ENCODE data around the gene ZNHIT2. TPM values are rescaled to one million over a fixed set of nuclear protein-coding genes. Genes with fewer than 3 reads are reported as not detected.

Gene ZNHIT2
- total and polyA plus RNA-seq, 10 of the 15 experiments (the other 5 are each of a cell fraction or from before 2014, with no cell fraction given): 0.24 to 20.4 (median 15.5) TPM; not detected in 1

GRCh38 chr11:65095974-65096806, 21.3 kb downstream of the ZNHIT2 start, which contains the start of gene VPS51 (continued):
- TF ChIP-seq KDM1A (IDR thresholded peaks at IDR 0.05; ENCODE audit: borderline replicate concordance) (no peak), USF1 (IDR thresholded peaks at IDR 0.05; ENCODE audit: borderline replicate concordance, extremely low read length, insufficient read depth, low read depth, low read length) (peak; percentile 44), BMI1 (IDR thresholded peaks at IDR 0.05; ENCODE audit: borderline replicate concordance) (no peak), ZBTB33 (IDR thresholded peaks at IDR 0.05) (peak; percentile 76; the same call in 1 of the 2 replicates), ZNF592 (IDR thresholded peaks at IDR 0.05) (peak; percentile 64; the same call in 1 of the 2 replicates), BRCA1 (IDR thresholded peaks at IDR 0.05; ENCODE audit: low read depth, low read length) (no peak), LARP7 (IDR thresholded peaks at IDR 0.05) (peak; percentile 90; the same call in 1 of the 2 replicates), PBX3 (IDR thresholded peaks at IDR 0.05; ENCODE audit: insufficient replicate concordance, low read depth, low read length) (peak; percentile 46), TCF12 (IDR thresholded peaks at IDR 0.05; ENCODE audit: low read depth, low read length) (peak; percentile 87), EP300 (IDR thresholded peaks at IDR 0.05; ENCODE audit: borderline replicate concordance in 1 of 2, control insufficient read depth in 1 of 2, low read depth in 2 of 2, low read length in 2 of 2) (0 out of 4 replicates have a peak, but pooled peaks of 1 of the 2 experiments have one; percentile 19), ZZZ3 (IDR thresholded peaks at IDR 0.05; ENCODE audit: control insufficient read depth, insufficient read length, low read depth) (peak; percentile 94), RCOR1 (conservative IDR thresholded peaks at IDR 0.05; ENCODE audit: low read depth, low read length) (peak; percentile 92; the same call in 1 of the 2 replicates), KAT2A (conservative IDR thresholded peaks at IDR 0.05; ENCODE audit: control insufficient read depth, low read depth, low read length) (no peak), IRF5 (IDR thresholded peaks at IDR 0.05; ENCODE audit: borderline replicate concordance) (0 out of 2 replicates have a peak, but pooled peaks have one; percentile 22), IRF3 (IDR thresholded peaks at IDR 0.05) (peak; percentile 73), CHD2 (IDR thresholded peaks at IDR 0.05; ENCODE audit: borderline replicate concordance, low read depth, low read length) (peak; percentile 64; the same call in 1 of the 2 replicates), FOXM1 (IDR thresholded peaks at IDR 0.05; ENCODE audit: low read depth, low read length) (no peak)

All from GM12878 (cell line).